Stimulated activated CD4-positive, alpha-beta T cell treated with anti-CD3 and anti-CD28 coated beads, TNF-alpha, amount 100 ng/mL, for 48 hours (primary cell): ENCODE measurements around the gene MBD2.
"Not testable (repeated sequence)": the region's sequence is repeated elsewhere in the genome, so short reads cannot be mapped to it uniquely, and the experiment has no call there.

Experiments
- DNase-seq, 3 donors: peaks; one replicate each; pipeline ENCODE4 v3.0.0-alpha.2; 2020; ENCODE audit warnings: low read depth in 3 of 3

MBD2 gene

DNA sequence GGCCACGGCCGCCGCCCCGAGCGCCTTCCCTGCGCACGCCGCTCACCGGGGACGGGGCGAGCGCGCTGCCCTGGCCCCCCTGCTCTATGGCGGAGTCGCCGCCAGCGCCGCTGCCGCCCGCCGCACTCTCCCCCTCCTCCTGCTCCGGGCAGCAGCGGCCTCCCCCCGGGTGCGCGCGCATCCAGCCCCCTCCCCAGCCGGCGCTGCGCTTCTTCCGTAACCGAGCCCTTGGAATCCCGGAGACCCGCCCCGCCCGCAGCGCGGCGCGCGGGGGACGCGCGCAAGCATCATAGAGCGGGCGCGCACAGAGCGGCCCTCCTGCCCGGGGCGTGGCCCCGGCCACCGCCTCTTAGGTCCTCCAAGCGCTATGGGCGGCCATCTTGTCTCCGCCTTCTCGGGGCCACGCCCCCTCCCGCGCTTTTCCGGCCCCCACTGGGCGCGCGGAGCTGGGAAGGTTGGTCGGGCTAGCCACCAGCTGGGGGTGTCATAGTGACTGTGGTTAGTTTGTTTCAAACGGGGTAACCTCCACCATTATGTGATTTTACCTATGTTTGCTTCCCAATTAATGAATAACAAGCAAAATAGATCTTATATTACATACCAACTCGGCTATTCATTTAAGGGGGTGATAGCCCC is at the start of gene MBD2:
TSS of gene MBD2 (minus strand) at position 291 of the 636 bp plus-strand sequence. CDS start at position 181, 110 bp downstream.
- peak; percentile 86 to 90 (median 87) for DNase-seq

DNA sequence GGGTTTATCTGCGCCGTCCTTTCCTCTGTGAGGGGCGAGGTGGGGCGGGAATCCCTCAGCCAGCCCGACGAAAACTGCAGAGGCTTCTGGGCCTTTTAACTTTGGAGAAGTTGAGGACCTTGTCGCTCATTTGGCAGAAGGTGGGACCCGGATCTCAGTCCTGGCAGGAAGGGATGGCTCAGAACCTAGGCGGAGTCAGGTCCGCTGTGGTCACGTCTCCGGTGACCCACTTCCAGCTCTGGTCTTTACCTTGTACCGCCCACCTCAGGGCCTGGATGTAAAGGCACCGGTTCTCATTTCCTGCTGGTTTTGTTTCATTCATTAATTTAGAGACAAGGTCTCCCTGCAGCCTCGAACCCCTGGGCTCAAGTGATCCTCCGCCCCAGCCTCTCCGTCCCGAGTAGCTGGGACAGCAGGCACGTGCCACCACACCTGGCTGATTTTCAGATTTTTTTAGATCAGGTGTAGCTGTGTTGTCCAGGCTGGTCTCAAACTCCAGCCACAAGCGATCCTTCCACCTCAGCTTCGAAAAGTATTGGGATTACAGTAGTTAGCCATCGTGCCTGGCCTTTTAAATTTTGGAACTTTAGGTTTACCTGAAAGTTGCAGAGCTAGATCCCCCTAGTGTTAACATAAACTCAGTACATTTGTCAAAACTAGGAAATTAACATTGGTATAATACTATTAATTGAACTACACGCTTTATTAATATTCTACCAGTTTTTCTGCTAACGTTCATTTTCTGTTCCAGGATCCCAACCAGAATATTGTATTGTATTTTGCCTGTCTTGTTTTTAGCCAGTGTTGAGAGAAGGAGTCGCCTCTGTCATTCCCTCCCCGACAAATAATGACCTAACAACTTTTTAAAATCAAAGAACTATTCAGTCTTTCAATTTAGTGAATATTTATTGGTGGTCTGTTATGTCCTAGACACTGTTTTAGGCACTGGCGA is 45.7 kb upstream of the MBD2 start:
- peak in 1 of 3 donors; percentile 45 for DNase-seq

- DNase-seq: no peak
Measured at GRCh38 chr18:54268751-54269150, 44.3 kb upstream of the MBD2 start.

GRCh38 chr18:54267701-54268100 is 43.2 kb upstream of the MBD2 start:
- no peak for DNase-seq

DNA sequence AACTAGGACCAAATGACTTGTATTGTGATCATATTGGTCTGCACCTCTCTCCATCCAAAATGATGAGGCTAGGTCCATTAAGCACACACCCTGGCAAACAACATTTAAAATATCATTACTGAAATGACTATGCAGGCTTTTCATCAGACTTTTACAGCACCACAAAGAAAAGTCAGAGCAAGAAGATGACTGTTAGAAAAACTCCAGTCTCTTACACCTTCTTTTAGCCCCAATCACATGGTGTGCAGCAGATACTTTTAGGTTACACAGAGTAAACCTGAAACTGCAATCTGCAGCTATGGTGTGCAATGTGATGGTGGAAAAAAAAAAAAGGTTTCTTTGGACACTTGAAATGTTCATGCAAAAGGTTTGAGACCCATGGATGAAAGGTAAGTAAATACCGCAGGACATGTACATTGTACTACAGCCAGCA is 39.5 kb upstream of the MBD2 start:
- DNase-seq: no peak

DNA sequence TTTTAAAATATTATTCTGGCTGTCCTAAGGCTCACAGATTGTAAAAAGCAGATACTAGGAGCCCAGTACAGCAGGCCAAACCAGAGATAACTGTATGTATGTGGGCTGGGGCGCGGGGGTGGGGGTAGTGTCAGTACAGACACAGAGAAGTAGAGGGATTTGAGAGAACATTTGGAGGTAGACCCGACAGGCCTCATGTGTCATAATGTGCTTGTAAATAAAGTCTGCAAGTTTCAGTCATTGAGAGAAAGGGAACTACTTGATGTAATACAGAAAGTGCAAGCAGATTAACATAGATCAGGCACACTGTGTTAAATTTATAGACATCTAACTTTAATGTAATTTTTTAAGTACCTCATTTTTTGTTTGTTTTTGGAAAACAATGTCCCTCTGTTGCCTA is 37.4 kb upstream of the MBD2 start:
- peak in 2 of 3 donors; percentile 48 to 50 for DNase-seq

- no peak for DNase-seq
Measured at GRCh38 chr18:54260396-54261072, 36.1 kb upstream of the MBD2 start.

GRCh38 chr18:54257818-54258217 is 33.3 kb upstream of the MBD2 start:
- DNase-seq: not testable (repeated sequence)

GRCh38 chr18:54257015-54257414 is 32.5 kb upstream of the MBD2 start:
- no peak for DNase-seq

DNA sequence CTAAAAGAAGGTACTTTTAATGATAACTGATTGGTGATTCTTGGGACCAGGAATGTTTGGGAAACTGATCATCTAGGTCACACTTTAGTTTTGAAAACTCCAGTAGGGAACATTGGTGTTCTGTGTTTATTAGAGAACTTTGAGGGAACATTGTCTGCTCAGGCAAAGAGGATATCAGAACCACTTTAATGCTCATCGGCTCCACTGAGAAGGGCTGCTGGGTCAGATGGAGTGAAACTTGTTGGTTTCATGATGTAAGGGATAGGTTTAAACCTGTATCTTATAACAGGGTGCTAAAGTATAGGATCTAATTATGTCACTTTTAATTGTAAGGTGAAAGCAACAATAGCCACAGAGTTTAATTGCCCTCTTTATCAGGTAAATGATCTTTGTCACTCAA is 30.7 kb upstream of the MBD2 start:
- no peak for DNase-seq

GRCh38 chr18:54254265-54254758 is 29.8 kb upstream of the MBD2 start:
- no peak for DNase-seq

GRCh38 chr18:54251606-54252390 is 27.3 kb upstream of the MBD2 start:
- DNase-seq: no peak

- DNase-seq: no peak
Measured at GRCh38 chr18:54250846-54251261, 26.4 kb upstream of the MBD2 start.

DNA sequence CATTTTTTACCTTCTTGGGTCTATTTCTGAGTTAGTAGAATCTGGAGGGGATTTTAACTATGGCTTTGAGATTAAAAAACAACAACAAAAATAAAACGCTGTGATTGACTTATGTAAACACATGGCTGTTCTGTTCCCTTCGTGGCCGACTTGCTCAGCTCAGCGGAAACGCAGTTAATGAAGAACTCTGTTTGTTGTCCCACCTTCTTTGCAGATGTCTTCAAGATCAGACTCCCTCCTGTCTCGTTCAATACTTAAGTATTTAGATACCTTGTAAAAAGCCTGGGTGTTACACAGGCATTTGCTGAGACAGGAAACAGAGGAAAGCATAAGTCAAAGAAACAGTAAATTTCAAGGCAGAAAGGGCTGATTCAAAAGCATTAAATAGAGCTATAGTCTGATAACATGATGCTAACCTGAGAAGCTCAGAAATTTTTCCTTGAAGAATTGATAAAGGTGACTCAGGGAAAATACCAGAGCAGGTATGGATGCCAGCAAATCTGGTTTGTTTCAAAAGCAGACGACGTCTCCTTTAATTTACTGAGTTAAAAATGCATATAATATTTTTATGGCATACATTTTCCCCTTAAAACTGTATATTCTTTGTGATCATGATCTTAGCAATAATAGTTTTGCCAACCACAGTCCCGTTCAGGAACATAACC is 23.2 kb upstream of the MBD2 start:
- no peak for DNase-seq

GRCh38 chr18:54242327-54242726 is 17.9 kb upstream of the MBD2 start:
- DNase-seq: no peak

GRCh38 chr18:54241483-54241882 is 17.0 kb upstream of the MBD2 start:
- no peak for DNase-seq

- no peak for DNase-seq
Measured at GRCh38 chr18:54240629-54241107, 16.2 kb upstream of the MBD2 start.

DNA sequence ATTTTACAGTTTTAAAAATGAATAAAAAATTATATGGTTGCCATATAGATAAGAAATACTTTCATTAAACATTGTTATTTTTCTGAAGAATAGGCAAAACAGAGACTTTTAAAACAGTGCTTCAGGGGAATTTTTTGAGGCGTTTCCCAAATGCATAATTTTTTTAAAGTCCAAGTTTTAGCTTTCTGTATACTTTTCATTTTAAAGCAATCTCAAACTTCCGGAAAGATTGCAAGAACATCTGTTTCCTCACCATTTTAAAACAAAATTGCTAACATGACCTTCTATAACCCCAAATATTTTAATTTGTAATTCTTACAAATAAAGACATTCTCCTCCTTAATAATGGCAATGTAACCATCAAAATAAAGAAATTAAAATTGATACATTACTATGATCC is 15.1 kb upstream of the MBD2 start:
- DNase-seq: no peak

DNA sequence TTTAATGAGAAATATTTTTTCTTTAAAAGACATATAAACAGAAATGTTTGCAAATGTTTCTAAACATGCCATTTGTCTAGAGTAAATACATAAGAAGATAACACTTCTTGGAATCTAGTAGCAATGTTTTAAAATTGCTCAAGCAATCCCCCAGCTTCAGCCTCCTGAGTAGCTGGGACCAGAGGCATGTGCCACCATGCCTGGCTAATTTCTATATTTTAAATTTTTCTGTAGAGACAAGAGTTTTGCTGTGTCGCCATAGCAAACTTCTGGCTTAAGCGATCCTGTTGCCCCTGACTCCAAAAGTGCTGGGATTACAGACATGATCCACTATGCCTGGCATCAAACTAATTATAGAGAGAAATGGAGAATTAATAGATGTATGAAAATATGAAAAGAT is 14.6 kb upstream of the MBD2 start:
- DNase-seq: no peak

DNA sequence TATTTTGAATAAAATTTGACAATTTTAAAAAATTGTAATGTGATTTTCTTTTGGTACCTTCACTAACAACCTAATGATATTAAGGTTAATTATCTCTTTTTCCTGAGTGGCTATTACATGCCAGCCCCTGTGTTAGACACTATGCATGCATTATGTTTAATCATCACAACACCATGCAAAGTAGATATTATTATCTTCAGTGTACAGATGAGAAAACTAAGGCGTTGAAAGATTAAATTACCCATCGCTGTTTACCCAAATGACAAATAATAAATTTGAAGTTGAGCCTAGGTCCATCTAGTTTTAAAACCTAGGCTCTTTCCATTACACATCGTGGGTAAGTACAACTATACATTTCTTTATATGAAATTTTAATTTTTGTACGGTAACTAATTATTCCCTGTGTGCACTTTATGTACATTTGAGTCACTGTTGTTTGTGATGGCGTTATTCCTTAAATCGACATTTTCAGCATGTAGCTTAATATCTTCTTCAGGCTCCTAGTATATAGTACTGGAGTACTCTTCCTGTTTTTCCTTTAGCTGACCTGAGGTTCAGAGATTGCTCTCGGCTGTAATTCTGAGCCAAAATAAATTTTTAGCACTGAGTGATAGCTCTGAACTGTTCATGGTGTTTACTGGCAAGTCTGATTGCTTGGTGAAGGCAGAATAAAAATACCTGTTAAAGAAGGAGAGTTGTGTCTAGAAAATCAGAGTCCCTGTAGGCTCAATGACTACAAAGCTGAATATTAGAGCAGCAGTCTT is 13.9 kb upstream of the MBD2 start:
- no peak for DNase-seq
